HG03060 (cell line): ENCODE data around the gene MCOLN2.
"Not testable (repeated sequence)": the region's sequence is repeated elsewhere in the genome, so short reads cannot be mapped to it uniquely, and the experiment has no call there.

Experiments used
- ATAC-seq: cut with Tn5 transposase; IDR thresholded peaks from one replicate; pipeline ENCODE4 v1.9.1; 2021; ENCODE audit warnings: low read depth, moderate number of reproducible peaks; ENCODE audit not compliant: unreplicated experiment

MCOLN2 gene

DNA sequence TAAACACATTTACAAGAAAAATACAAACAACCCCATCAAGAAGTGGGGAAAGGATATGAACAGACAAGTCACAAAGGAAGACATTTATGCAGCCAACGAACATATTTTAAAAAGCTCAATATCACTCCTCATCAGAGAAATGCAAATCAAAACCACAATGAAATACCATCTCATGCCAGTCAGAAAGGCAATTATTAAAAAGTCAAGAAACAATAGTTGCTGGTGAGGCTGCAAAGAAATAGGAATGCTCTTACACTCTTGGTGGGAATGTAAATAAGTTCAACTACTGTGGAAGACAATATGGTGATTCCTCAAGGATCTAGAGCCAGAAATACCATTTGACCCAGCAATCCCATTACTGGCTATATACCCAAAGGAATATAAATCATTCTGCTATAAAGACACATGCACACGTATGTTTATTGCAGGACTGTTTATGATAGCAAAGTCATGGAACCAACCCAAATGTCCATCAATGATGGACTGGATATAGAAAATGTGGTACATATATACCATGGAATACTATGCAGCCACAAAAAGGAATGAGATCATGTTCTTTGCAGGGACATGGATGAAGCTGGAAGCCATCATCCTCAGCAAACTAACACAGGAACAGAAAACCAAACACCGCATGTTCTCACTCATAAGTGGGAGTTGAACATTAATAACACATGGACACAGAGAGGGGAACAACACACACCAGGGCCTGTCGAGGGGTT lies 88.0 kb downstream of the MCOLN2 start:
- ATAC-seq: not testable (repeated sequence)

DNA sequence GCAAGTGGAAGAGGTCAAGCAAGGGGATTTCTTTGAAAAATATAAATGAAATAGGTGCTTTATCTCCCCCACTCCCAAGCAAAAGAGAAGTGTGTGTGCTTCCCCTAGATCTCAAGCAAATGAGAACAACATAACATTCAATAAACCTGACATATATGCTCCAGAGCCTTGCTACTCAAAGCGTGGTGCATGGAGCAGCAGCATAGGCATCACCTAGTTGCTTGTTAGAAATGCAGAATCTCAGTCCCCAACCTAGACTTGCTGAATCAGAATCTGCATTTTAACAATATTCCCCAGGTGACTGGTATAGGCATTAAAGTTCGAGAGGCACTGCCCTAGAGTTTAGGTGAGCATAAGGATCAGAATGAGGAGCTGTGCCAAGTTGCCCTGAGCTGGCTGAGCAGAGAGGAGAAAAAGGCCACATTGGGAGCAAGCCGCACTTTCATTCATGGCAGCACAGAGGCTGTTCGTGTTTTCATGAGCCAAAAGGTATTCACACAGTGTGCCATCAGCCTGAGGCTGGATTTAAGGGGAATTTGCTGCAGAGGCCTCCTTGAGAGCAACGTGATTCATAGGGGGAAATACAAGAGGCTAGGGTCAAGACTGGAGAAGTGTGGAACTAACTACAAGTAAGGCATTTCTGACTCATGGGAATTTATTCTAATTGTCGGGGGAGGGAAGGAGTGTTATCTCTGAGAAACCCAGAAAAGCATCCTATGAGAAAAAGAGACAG lies 89.7 kb downstream of the MCOLN2 start:
- no peak for ATAC-seq

DNA sequence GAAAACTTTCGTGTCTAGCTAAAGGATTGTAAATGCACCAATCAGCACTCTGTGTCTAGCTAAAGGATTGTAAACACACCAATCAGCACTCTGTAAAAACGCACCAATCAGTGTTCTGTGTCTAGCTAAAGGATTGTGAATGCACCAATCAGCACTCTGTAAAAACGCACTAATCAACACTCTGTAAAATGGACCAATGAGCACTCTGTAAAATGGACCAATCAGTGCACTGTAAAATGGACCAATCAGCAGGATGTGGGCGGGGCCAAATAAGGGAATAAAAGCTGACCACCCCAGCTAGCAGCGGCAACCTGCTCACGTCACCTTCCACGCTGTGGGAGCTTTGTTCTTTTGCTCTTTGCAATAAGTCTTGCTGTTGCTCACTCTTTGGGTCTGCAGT lies 94.2 kb downstream of the MCOLN2 start:
- ATAC-seq: not testable (repeated sequence)

DNA sequence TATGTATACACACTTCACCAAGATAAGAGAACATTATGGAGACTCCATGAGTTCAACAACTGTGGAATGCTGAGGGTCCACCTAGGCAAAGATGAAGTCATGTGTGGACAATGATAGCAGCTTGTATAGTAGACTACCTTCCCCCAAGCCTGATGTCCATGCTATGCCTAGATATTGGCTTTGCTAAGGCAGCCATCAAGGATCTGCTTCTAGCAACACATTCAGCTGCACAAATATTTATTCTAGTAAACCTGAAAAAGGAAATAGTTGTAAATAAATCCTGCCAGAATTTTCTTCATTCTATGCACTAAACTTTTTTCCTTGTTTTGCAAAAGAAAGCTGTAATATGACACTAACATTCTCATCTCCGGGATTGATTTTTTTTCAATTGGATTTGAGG lies 96.9 kb downstream of the MCOLN2 start:
- no peak for ATAC-seq

DNA sequence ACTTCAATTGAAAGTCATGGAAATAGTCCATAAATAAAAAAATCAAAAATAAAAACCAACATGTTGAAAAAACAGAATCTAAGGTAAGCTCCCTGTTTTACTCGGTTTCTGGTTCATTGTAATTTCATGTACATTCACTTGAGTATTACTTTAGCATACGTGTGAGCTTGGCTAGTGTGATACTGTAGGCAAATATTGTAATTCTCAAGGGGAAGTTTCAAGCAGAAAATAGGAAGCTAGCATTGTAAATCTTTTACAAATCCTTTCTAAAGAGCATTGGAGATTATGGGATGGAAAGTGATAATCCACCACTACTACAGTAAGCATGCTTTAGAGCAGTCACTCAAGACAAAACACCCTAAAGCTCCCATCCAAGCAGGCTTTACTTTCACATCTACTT lies 100.6 kb downstream of the MCOLN2 start:
- ATAC-seq: no peak

DNA sequence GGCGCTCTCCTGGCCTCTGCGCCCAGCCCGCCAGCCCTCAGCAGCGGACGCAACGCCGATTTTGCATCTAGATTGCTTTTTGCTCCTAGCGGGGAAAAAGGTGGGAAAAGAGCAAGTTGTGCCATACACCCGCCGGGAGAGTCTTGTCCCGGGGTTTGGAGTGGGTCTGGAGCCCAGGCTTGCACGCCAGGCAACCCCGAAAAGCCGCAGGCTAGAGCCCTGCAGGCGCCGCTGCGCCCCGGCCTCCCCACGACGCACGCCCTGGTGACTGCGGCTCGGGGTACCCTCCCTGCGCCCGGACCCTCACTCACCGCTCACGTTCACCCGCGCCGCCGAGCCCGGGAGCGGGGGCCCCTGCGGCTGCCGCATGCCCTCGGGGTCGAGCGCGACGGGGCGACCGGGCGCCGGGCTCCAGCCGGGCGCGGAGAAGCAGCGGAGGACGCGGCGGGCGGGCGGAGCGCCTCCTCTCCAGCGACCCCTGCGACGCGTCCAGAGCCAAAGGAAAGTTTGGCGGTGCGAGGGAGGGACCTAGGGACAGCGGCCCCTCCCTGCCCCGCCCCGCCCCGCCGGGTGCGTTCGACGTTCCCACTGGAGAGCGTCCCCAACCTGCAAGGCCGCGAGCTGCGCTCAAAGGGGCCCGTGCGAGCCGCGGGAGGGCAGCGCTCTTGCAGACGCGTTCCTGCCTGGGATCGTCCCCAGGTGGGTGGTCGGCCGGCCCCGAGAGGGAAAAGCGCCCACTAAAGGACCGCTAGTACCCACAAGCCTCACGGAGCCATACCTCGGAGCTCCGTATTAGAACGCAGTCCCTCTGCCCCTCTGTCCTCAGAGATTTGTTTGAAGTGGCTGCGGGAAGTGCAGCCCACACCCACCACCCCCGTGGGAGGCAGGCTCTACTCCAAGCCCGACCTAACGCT lies 104.0 kb downstream of the MCOLN2 start, which contains the start of gene LPAR3:
Gene LPAR3, minus strand, starts transcription at position 502 of the 914 bp plus-strand sequence. CDS start 27,086 bp downstream, outside the sequence.
- no peak for ATAC-seq

DNA sequence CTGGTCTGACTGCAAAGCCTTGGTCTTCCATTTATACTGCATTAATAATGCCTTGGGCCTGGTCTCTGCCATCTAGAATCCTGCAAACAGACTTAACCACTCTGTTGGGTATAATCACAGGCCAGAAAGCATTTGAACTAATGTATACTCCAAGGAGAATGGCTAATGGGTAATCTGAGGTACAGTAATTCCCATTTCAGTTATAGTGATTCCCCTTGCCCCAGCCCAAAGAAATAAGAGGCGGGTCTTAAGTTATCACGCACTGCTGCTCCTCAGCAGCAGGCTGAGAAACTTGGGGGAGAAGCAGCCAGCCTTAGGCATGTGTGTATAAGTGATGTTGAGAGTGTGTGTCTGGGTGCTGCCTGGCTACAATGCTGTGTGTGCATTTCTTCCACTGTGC lies 106.3 kb downstream of the MCOLN2 start:
- no peak for ATAC-seq

DNA sequence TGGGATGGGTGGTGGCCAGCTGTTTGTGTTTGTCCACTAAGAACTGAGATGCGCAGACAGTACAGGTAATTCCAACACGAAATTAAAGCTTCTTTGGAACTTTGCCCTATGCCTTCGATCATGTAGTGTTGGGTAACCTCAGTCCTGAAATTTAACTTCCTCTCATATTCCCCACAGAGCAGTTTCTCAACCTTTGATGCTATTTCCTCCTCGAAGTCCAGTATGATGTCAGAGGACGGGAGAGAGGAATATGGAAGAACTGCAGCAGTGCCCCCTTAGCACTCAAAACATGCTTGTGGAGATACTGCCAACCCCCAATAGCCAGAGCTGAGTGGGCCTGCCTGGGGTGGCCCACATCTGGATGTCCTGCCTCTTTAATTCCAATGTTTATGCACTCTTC lies 107.5 kb downstream of the MCOLN2 start:
- no peak for ATAC-seq

DNA sequence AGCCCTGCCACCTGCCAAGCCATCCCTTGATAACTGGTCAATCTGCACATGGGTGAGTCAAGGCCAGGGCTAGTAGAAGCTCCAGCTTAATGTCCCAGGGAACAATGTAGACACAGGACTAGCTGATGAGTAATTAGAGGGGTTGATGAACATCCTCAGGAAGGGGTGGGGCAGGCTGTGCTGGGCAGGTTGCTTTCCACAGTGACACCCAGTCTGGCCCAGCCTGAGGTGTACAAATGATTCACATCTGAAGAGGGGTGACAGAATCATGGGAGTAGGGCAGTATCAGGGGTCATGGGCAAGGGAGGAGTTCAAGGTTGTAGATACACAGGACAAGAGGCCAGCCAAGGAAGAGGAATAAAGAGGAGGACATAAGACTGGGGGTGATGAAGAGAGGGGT lies 108.2 kb downstream of the MCOLN2 start:
- no peak for ATAC-seq

DNA sequence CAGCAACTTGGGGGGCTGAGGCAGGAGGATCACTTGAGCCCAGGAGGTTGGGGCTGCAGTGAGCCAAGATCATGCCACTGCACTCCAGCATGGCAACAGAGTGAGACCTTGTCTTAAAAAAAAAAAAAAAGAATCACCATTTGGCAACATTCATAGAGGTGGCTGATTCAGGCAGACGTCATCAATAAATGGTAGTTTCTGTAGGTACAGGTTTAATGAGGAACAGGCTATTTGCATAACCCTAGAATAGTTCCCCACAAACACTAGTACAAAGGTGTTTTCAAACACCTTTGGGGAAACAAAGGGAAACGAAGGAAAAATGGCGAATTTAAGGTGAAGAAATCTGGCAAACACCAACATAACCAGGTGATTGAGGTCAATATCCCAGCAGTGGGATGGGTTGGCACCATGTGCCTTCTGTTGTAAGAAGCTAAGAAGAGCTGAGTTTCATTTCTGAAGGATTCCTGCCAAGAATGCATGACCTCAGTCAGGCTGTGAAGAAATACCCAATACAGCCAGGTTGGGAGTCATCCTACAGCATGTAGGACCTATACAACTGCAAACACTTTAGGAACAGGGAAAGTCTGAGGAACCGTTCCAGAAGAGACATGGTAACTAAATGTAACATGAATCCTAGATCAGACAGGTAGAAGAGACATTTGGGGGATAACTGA lies 109.5 kb downstream of the MCOLN2 start:
- no peak for ATAC-seq

DNA sequence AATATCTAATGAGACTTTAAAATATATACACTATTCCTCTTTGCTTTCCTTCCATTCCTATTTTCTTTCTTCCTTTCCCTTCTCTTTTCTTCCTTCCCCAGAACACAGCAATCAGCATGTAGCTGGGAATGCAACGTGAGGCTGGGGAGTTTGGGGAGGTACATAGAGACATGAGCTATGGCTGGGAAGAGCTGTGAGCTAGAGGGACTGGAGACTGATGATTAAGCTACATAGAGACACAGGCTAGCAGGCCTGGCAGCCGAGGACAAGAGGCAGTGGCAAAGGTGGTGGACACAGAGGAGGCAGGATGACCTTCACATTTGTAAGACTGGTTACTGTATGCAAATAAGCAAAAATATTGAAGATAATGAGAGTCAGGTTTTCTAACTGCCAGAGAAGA lies 111.4 kb downstream of the MCOLN2 start:
- ATAC-seq: no peak

DNA sequence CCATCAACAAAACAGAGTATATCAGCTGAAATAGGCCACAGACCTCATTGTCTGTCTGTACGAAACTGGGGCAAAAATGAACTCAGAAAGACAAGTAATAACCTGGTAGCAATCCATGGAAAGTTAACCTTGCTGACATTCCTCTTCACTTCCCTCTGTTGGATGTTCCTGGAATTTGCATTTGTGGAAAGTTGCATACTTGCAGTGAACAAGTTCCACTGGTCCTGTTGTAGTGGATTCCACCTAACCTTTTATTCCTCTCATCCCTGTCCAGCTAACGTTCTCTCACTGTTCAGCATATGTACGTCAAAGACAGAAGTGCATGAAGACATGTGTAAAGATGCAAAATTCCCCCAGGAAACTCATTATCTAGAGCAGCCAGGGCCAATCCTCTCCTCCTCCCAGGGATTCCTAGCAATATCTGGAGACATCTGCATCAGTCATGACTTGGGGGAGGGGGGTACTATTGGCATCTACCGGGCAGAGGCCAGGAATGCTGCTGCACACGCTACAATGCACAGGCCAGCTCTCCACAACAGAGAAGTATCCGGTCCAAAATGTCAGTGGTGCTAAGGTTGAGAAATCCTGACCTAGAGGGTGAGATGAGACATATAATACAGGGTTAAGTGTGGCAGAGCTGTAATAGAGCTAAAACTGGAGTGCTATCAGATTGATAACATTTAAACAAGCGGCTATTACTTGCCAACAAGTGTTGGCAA lies 112.1 kb downstream of the MCOLN2 start:
- no peak for ATAC-seq

DNA sequence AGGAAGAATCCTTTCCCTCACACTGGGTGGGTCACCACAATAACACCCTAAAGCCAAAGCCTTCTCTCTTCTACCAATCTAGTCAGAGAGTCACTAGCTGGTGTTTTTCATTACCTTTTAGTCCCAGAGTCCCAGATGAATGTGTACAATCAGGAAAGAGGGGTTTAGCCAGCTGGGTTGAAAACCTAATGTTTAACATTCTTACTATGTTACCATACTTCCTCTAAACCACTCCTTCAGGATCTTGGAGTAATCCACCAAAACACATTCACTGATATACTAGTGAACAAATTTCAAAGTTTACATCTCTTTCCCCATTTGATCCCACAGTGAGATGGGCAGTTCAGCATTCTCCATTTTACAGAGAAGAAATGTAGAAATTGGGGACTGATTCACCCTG lies 113.6 kb downstream of the MCOLN2 start:
- no peak for ATAC-seq

DNA sequence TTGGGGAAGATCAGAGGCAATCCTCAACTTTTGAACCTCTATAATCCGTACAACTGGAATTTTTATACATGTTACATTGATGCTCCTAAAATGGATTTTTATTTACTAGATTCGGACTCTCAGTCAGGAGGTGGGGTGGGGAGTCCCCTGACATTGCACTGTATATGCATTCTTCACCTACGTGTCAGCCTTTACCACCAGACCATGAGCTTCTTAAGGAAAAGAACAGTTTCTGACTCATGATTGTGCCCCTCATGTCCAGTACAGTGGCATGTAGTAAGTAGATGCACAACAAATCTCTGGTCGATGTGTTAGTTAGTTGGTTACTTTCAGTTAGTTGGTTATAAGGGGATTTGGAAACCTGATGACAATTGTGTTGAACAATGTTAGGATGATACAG lies 119.3 kb downstream of the MCOLN2 start:
- no peak for ATAC-seq

DNA sequence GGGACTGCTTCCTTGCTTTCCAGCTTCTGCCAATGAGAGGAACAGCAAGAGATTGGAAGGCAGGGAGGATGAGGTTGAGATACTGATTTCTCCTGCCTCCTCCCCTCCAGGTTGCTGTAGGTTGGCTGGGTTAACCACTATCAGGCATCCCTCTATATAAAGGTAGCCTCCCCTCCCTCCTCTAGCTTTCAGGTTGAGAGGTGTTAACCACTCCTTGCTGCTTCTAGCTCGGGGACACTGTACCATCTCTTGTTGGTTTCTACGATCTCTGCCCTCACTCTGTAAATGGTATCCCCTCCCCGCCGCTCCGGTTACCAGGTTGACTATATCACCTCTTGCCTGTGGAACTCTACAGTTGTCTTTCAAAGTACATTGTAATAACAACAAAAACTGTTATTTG lies 120.6 kb downstream of the MCOLN2 start:
- ATAC-seq: no peak
